Measurements from ENCODE around the gene NFATC2. TPM values are rescaled to one million over a fixed set of nuclear protein-coding genes. Genes with fewer than 3 reads are reported as not detected.
"Not testable (repeated sequence)": the region's sequence is repeated elsewhere in the genome, so short reads cannot be mapped to it uniquely, and the experiment has no call there.

NFATC2 gene
- total RNA-seq, 3 donors from 2014 or later (not counting 1 experiment from before 2014, with no cell fraction given), result 141 to 195 (median 160) TPM

DNA sequence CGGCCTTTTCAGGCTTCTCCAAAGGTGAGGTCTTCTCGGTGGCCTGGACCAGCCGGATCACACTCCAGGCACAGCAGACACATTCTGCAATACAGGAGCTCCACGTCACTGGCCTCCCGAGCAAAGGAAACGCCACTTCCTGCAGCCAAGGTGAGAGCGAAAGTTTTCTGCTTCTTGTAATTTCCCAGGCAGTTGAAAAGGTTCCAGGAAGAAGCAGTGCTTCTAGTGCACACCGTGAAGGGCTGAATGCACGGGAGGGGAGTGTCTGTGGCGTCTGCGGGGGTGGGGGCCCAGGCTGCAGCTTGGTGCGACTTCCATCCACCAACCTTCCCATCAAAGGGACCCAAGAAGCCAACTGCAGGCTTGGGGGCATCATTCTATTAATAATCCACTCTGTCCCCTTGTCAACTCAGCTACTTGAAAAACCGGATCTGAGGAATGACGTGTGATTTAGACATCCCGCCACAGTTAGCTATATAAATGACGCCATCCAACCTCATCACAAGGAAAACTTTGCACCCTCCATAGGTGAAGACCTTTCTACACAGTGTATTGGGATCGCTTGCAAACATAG, 61.1 kb downstream of the NFATC2 start:
- peak overlapping the region; percentile 72 to 95 for H3K27ac Mint-ChIP-seq
- Histone ChIP-seq H3K27me3 (ENCODE audit: control insufficient read depth, insufficient read depth, low read length) (no peaks in the 10 kb centered on the region), H3K9me3 (ENCODE audit: control insufficient read depth, insufficient read depth, low read length) (no peaks in the 10 kb centered on the region), H3K4me1 (ENCODE audit: control insufficient read depth, insufficient read depth, low read length) (peaks cover 41% of the 10 kb centered on the region), H3K36me3 (ENCODE audit: control insufficient read depth, insufficient read depth, low read length) (peaks cover 32% of the 10 kb centered on the region), H3K27ac (ENCODE audit: low read length) (peak overlapping the region; percentile 55), H3K4me3 (ENCODE audit: low read length) (no peak overlapping the region)
- DNase-seq, result peak in 1 of 2 donors; percentile 78
- TF ChIP-seq, protein P1, sequence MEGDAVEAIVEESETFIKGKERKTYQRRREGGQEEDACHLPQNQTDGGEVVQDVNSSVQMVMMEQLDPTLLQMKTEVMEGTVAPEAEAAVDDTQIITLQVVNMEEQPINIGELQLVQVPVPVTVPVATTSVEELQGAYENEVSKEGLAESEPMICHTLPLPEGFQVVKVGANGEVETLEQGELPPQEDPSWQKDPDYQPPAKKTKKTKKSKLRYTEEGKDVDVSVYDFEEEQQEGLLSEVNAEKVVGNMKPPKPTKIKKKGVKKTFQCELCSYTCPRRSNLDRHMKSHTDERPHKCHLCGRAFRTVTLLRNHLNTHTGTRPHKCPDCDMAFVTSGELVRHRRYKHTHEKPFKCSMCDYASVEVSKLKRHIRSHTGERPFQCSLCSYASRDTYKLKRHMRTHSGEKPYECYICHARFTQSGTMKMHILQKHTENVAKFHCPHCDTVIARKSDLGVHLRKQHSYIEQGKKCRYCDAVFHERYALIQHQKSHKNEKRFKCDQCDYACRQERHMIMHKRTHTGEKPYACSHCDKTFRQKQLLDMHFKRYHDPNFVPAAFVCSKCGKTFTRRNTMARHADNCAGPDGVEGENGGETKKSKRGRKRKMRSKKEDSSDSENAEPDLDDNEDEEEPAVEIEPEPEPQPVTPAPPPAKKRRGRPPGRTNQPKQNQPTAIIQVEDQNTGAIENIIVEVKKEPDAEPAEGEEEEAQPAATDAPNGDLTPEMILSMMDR (IDR thresholded peaks at IDR 0.05), result no peak
- H3K4me3 Mint-ChIP-seq, result peak overlapping the region; percentile 52
- H3K4me1 Mint-ChIP-seq, result peaks cover 91 to 93% of the 10 kb centered on the region in 2 donors
- intact Hi-C loops (cut with micrococcal nuclease), result no loop called here
- H3K27me3 Mint-ChIP-seq (ENCODE audit: low read depth in 2 of 2), result no peaks in the 10 kb centered on the region
- no peaks in the 10 kb centered on the region for H3K36me3 Mint-ChIP-seq
- H3K9me3 Mint-ChIP-seq, result no peaks in the 10 kb centered on the region
- peak in 2 of 3 donors; percentile 61 to 63 for ATAC-seq
- WGBS (ENCODE audit: insufficient coverage), result 29% methylated on average over 16 of the region's 17 CpGs

DNA sequence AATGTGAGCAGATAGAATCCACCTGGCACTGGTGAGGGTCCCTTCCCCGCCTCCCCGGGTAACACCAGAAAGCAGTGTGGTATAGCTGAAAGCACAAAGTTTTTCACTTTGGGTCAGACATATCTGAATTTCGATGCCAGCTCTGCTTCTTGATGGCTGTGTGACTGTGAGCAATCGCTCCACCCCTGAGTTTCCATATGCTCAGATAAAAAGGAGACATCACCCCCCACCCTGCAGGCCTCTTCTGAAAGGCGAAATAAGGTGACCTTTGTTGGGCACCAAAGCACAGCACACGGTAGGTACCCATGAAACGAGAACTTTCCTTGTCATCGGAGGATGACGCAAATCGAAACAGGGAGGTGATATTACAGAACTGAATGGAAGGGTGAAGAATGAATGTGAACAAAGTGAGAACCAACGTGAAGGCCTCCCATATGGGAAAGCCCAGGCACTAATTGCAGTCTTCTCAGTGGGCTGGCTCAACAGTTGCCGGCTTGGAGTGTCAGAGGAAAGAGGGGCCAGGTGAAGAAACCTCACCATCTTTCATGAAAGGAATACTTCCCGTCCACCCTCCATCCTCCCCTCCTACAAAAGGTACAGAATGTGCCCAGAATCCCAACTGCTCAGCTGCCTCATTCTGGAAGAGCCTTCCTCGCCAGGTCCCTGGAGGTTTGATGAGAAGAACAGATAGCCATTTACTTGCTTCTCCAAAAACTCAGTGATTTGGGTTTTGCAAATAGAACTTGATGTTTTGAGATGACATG, 61.8 kb downstream of the NFATC2 start:
- WGBS (ENCODE audit: insufficient coverage), result 69% methylated on average over 14 of the region's 14 CpGs
- Mint-ChIP-seq H3K4me1 (peaks cover 90 to 95% of the 10 kb centered on the region in 2 donors), H3K36me3 (no peaks in the 10 kb centered on the region), H3K27ac (peak overlapping the region; percentile 72 to 95), H3K4me3 (peak overlapping the region; percentile 52), H3K9me3 (no peaks in the 10 kb centered on the region), H3K27me3 (ENCODE audit: low read depth in 2 of 2) (no peaks in the 10 kb centered on the region)
- ATAC-seq (peak; percentile 16 to 54 (median 37)), DNase-seq (peak in 1 of 2 donors; percentile 76)
- Histone ChIP-seq H3K9me3 (ENCODE audit: control insufficient read depth, insufficient read depth, low read length) (no peaks in the 10 kb centered on the region), H3K27ac (ENCODE audit: low read length) (peak overlapping the region; percentile 55), H3K4me1 (ENCODE audit: control insufficient read depth, insufficient read depth, low read length) (peaks cover 41% of the 10 kb centered on the region), H3K27me3 (ENCODE audit: control insufficient read depth, insufficient read depth, low read length) (no peaks in the 10 kb centered on the region), H3K36me3 (ENCODE audit: control insufficient read depth, insufficient read depth, low read length) (peaks cover 30% of the 10 kb centered on the region), H3K4me3 (ENCODE audit: low read length) (no peak overlapping the region)
- TF ChIP-seq, protein P1 (IDR thresholded peaks at IDR 0.05), result no peak
- intact Hi-C loops (cut with micrococcal nuclease), result no loop called here

DNA sequence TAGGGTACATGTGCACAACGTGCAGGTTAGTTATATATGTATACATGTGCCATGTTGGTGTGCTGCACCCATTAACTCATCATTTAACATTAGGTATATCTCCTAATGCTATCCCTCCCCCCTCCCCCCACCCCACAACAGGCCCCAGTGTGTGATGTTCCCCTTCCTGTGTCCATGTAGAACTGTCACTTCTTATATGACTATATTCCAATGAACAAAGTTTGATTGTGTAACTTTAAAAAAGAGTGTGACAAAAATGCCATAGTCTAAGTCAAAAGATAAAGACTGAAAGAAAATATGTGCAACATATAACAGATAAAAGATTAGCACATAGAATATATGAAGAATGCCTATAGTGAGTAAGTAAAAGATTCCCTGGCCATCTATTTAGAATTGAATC, 66.4 kb downstream of the NFATC2 start:
- H3K27me3 ChIP-seq (ENCODE audit: control insufficient read depth, insufficient read depth, low read length); DNase-seq; H3K27ac ChIP-seq (ENCODE audit: low read length); H3K4me3 ChIP-seq (ENCODE audit: low read length); H3K27me3 Mint-ChIP-seq (ENCODE audit: low read depth in 2 of 2); intact Hi-C loops (cut with micrococcal nuclease); H3K4me3 Mint-ChIP-seq; H3K9me3 Mint-ChIP-seq; H3K9me3 ChIP-seq (ENCODE audit: control insufficient read depth, insufficient read depth, low read length); H3K36me3 Mint-ChIP-seq: not testable (repeated sequence)
- ATAC-seq, result peak in 1 of 3 donors; percentile 50
- no CpG with 5 or more reads among the region's 1 CpG for WGBS (ENCODE audit: insufficient coverage)
- Histone ChIP-seq H3K36me3 (ENCODE audit: control insufficient read depth, insufficient read depth, low read length) (peaks cover 51% of the 10 kb centered on the region), H3K4me1 (ENCODE audit: control insufficient read depth, insufficient read depth, low read length) (peaks cover 26% of the 10 kb centered on the region)
- Mint-ChIP-seq H3K4me1 (peaks cover 62 to 71% of the 10 kb centered on the region in 2 donors), H3K27ac (peak overlapping the region; percentile 87 to 95)

DNA sequence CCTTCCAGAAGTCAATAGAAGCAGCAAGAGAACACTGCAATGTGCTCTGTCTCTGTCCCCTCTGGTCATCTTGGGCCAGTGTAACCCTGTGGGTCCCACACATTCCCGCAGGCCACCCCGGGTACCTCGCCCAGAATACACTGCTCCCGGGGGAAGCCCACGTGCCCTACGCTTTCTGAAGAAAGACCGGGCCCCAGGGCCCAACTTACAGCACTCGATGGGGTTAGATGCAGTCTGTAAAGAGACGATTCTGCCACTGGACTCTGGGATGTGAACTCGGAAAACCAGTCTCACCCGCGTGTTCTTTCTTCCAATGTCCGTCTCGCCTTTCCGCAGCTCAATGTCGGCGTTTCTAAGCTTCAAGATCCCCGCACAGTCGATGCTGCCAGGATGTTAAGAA, 68.7 kb downstream of the NFATC2 start:
- Mint-ChIP-seq H3K36me3 (peaks cover 8% of the 10 kb centered on the region), H3K4me1 (peaks cover 60 to 69% of the 10 kb centered on the region in 2 donors), H3K4me3 (no peak overlapping the region), H3K27ac (peak overlapping the region; percentile 44 to 50), H3K27me3 (ENCODE audit: low read depth in 2 of 2) (no peaks in the 10 kb centered on the region), H3K9me3 (no peaks in the 10 kb centered on the region)
- TF ChIP-seq, protein P1 (IDR thresholded peaks at IDR 0.05), result no peak
- 97% methylated on average over 19 of the region's 19 CpGs for WGBS (ENCODE audit: insufficient coverage)
- Histone ChIP-seq H3K9me3 (ENCODE audit: control insufficient read depth, insufficient read depth, low read length) (no peaks in the 10 kb centered on the region), H3K36me3 (ENCODE audit: control insufficient read depth, insufficient read depth, low read length) (peaks cover 66% of the 10 kb centered on the region), H3K27me3 (ENCODE audit: control insufficient read depth, insufficient read depth, low read length) (no peaks in the 10 kb centered on the region), H3K4me3 (ENCODE audit: low read length) (no peak overlapping the region), H3K27ac (ENCODE audit: low read length) (no peak overlapping the region), H3K4me1 (ENCODE audit: control insufficient read depth, insufficient read depth, low read length) (peaks cover 11% of the 10 kb centered on the region)
- intact Hi-C loops (cut with micrococcal nuclease), result no loop called here
- ATAC-seq, result no peak
- DNase-seq, result no peak

All from natural killer cell (primary cell).